ENCODE measurements around the gene CRTAP.
"Not testable (repeated sequence)": the region's sequence is repeated elsewhere in the genome, so short reads cannot be mapped to it uniquely, and the experiment has no call there.

Gene CRTAP

DNA sequence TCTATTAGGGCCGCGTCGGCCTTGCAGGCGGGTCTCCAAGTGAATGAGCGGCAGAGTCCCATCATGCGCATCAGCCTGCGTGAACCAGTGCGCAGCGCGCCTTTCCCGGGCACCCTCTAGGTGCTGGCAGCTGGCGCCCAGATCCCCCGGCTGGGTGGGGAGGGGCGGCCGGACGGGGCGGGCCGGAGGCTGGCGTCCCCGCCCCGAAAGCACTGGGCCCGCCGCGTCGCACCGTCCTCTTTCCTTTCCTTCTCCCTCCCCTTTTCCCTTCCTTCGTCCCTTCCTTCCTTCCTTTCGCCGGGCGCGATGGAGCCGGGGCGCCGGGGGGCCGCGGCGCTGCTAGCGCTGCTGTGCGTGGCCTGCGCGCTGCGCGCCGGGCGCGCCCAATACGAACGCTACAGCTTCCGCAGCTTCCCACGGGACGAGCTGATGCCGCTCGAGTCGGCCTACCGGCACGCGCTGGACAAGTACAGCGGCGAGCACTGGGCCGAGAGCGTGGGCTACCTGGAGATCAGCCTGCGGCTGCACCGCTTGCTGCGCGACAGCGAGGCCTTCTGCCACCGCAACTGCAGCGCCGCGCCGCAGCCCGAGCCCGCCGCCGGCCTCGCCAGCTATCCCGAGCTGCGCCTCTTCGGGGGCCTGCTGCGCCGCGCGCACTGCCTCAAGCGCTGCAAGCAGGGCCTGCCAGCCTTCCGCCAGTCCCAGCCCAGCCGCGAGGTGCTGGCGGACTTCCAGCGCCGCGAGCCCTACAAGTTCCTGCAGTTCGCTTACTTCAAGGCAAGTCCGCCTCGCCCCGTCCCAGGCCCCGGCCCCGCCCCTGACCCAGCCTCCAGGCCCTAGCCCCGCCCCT, at the start of gene CRTAP:
CRTAP (plus strand) TSS at position 243 of the 850 bp plus-strand sequence; CDS start at position 307, 64 bp downstream.
- DNase-seq (ENCODE audit: low read depth in 3 of 3): peak; percentile 72 to 86 (median 82)

DNA sequence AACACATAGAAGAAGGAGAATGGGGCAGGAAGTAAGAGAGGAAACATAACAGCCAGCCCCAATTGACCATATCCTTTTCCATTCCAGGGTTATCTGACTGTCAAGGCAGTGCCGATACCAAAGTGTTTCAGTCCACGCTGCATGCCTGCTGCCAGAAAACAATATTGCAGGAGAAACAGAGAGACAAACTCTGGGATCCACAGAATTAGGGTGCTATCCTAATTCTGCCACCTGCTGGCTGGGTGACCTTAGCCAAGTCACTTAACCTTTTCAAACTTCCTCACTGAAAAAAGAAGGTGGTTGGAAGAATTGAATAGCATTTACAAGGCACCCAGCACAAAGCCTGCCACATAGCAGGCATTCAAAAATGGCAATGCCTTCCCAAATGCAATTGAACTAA, 48.9 kb upstream of the CRTAP start:
- DNase-seq (ENCODE audit: low read depth in 3 of 3): no peak

DNA sequence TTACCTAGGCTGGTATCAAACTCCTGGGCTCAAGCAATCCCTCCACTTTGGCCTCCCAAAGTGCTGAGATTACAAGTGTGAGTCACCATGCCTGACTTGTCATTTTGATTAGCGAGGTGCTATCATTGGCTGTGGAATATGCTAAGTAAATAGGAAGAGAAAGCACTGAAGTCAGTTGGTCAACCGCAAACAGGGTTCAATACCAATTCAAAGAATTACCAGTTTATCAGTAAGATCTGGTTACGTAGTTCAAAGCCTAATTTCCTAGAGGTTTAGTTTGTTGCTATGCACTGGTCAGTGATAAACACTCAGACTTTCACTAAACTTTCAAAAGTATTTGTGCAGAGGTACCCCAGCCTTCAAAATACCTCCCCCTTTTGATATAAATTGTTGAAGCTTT, 46.3 kb upstream of the CRTAP start:
- no peak for DNase-seq (ENCODE audit: low read depth in 3 of 3)

DNA sequence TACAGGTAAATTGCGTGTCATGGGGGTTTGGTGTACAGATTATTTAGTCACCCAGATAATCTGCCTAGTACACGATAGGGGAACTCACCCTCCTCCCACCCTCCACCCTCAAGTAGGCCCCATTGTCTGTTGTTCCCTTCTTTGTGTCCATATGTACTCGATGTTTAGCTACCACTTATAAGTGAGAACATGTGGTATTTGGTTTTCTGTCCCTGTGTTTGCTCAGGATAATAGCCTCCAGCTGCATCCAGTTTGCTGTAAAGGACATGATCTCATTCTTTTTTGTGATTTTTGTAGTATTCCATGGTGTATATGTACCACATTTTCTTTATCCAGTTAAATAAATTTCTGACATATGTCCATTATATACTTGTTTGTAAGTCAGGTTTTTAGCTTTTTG, 44.0 kb upstream of the CRTAP start:
- not testable (repeated sequence) for DNase-seq (ENCODE audit: low read depth in 3 of 3)

DNA sequence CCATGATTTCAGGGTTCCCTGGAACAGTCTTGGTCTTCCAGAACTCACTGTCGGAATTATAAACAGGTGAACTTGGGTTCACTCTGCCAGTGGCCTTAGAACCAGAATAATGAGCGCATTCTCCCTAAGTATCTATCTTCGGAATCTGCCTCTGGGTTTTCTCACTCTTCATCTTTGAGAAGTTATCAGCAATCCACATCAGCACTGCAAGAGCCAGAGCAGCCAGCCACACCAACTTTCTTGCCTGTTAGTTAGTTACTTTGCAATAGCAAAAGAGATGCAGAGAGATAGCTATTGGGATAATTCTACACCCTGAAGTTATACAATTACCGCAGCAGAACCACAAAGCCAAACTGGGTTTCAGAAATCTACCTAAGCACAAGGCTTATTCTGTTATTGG, 42.6 kb upstream of the CRTAP start:
- DNase-seq (ENCODE audit: low read depth in 3 of 3): no peak

DNA sequence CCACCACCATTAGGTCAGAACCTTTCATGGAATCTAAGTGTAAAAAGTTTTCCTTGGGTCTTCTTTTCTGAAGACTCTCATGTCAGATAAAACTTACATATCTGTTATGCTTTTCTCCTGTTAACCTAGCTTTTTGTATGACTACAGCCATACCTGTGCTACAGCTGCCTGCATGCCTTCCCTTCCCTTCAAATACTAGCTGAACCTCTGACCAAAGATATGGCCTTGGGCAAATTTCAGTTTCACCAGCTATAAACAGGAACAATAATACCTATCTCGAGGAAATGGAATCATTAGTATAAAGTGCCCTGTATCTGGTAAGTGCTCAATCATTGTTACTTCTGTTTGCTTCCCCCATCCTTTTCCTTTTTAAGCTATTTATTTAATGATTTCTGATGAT, 41.9 kb upstream of the CRTAP start:
- DNase-seq (ENCODE audit: low read depth in 3 of 3): no peak

DNA sequence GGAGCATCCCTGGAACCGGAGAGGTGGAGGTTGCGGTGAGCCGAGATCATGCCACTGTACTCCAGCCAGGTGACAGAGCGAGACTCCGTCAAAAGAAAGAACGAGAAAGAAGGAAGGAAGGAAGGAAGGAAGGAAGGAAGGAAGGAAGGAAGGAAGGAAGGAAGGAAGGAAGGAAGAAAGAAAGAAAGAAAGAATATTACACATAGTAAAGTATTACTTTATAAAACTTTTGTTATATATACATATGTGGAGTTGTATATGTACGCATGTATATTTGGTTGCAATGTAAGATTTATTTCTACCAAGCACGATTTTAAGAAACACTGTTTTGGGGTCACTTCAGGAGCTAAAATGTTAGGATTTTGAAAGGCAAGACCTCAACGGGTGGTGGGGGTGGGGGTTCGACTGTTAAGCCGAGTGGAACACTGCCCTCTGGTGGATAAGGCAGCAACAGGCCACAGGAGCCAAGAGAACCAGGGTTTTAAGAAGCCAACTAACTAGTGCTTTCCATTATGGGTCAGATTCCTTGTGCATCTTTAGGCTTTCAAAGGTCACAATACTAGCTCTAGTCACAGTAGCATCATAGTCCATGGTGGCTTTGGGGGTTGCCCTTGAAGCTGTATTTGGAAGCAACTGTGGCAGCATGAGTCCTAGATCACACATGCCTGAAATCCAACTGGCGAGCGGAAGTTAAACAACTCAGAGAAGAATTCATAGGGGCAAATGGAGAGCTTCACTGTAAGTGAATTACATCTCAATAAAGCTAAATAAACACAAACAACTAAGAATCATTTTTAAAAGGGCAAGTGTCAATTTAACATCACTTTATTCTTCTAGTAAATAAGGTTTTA, 39.4 kb upstream of the CRTAP start:
- DNase-seq (ENCODE audit: low read depth in 3 of 3): peak in 2 of 3 donors; percentile 46 to 77

DNA sequence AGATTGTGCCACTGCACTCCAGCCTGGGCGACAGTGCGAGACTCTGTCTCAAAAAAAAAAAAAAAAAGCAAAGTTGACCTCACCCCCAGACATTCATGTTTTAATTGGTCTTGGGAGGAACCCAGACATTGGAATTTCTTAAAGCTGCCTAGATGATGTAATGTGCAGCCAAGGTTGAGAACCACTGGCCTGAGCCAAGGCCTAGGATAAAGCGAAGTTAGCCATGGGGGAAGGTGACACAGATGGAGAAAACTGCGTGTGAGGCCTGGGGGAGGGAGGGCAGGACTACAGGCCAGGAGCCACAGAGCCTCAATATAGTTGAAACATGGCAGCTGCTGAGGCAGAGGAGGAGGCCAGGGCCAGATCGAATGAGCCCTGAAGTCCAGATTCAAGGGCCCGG, 37.8 kb upstream of the CRTAP start:
- no peak for DNase-seq (ENCODE audit: low read depth in 3 of 3)

DNA sequence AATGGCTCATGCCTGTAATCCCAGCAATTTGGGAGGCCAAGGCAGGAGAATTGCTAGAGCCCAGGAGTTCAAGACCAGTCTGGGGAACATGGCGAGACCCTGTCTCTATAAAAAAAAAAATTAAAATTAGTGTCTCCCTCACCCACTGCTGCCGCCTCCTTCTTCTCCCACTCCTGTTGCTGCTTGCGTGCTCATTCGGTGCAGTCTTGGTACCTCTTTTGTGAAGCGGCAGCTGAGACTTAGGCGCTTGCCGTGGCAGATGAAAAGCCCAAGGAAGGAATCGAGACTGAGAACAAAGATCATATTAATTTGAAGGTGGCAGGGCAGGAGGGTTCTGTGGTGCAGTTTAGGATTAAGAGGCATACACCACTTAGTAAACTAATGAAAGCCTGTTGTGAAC, 36.9 kb upstream of the CRTAP start:
- DNase-seq (ENCODE audit: low read depth in 3 of 3): no peak

DNA sequence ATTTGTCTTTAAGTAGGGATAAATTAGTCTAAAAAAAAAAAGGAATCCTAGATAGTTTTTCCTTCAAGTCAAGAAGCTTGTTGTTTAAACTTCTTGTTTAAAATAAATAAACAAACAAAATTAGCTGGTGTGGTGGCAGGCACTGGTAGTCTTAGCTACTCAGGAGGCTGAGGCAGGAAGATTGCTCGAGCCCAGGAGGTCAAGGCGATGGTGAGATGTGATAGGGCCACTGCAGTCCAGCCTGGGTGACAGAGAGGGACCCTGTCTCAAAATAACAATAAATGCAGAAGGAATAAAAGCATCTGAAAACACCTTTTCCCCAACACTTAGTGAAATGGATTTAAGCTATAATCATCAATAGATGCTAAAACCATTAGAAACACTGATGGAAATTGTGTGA, 35.8 kb upstream of the CRTAP start:
- DNase-seq (ENCODE audit: low read depth in 3 of 3): no peak

DNA sequence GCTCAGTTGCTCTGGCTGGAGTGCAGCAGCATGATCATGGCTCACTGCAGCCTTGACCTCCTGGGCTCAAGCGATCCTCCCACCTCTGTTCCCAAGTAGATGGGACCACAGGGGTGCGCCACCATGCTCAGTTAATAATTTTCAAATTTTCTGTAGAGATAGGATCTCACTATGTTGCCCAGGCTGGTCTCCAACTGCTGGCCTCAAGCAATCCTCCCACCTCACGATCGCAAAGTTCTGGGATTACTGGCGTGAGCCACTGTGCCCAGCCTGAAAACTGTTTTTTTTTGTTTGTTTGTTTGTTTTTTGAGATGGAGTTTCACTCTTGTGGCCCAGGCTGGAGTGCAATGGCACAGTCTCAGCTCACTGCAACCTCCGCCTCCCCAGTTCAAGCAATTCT, 34.0 kb upstream of the CRTAP start:
- not testable (repeated sequence) for DNase-seq (ENCODE audit: low read depth in 3 of 3)

DNA sequence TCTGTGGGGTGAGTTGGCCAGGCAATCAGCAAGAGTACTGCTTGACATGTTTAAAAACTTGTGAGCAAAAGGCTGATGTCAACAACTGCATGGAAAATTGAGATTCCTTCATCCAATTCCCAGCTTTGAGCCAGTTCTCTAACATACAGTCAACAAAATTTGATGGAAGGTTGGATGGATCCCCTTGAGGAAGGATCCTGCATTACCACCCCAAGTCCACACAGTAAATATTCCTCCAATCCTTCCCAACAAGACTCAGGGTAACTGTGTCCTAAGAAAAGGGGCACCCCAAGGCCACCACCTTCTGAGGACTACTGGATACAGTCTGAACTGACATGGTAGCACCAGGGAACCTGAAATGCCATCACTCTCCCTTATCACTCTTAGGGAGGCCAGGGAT, 32.0 kb upstream of the CRTAP start:
- DNase-seq (ENCODE audit: low read depth in 3 of 3): no peak

DNA sequence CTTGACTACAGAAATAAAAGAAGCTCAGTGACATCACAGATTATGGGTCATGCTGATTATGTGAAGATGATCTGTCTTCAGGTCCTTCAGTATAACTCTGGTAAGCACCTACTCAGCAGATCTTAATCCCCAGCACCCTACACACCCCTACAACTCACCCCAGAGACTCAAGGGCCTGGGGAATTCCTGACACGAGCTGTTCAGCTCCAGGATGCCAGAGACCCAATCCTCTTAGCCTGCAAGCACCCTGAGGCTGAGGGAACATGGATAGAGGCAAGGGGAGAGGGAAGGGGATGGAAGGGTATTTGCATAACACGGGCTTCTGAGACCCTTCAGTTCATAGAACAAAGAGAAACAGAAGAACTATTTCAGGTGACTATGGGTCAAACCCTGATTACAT, 29.9 kb upstream of the CRTAP start:
- no peak for DNase-seq (ENCODE audit: low read depth in 3 of 3)

DNA sequence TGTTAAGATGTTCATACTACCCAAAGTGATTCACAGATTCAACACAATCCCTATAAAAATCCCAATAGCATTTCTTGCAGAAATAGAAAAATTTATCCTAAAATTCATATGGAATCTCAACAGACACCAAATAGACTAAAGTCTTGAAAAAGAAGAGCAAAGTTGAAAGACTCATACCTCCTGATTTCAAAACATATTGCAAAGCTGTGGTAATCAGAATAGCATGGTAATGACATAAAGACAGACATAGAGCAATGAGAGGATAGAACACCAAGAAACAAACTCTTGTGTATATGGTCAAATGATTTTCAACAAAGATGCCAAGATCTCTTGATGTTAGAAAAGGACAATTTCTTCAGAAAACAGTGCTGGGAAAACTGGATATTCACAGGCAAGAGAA, 25.1 kb upstream of the CRTAP start:
- DNase-seq (ENCODE audit: low read depth in 3 of 3): no peak

DNA sequence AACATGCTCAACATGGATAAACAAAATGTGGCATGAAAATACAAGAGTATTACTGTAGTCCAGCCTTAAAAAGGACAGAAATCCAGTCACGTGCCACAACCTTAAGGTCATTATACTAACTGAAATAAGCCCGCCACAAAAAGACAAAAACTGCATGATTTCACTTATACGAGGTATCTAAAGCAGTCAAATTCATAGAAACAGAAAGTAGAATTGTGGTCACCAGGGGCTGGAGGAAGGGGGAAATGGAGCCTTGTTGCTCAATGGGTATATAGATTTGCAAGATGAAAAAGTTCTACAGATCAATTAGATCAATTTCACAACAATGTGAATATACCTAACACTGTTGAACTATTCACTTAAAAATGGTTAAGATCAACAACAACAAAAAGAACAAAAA, 24.3 kb upstream of the CRTAP start:
- no peak for DNase-seq (ENCODE audit: low read depth in 3 of 3)

DNA sequence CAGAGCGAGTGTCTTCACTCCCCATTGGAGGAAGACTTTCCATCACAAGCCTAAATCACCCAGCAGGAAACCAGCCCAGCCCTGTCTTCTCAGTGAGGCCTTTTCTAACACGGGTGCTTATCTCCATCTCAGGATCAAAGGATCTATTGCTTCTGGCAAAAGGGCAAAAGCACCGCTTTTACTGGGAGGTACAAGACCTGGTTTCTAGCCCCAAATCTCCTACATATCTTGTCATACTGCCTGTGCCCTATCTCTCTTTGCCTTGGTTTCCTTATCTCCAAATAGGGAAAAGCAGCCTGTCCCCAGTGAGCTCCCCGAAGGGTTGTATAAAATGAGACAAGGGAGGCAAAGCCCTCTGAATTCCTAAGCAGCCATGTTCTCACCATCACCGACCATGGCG, 22.1 kb upstream of the CRTAP start:
- DNase-seq (ENCODE audit: low read depth in 3 of 3): no peak

DNA sequence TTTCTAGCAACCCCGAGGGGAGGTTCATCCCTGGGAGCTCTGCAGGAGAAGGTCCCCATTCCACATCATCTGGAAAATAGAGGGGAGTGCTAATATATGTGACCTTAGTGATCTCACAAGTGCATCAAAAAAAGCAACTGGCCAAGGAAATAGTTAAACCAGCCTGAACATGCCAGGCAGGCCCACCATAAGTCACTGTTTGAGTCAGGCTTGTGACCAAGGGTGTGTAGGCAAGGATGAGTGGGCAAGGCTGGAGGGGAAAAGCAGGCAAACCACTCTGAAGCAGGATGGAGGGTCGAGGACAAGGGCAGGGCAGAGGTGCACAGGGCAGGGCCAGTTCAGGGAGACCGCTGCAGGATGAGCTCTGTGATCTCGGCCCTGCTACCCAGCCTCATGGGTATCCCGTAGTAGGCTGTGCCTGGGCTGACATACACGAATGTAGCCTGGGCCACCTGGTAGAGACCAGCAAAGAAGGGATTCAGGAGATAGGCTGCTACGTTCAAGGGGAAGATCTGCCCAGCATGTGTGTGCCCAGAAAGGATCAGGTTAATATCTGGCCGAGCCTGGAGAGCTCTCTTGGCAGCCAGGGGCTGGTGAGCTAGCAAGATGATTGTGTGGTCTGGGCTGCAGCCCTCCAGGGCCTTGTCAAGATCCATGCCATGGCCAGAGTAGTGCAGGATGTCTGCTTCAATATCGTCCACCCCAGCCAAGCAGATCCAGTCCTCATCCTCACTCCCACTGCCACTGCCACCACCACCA, 21.1 kb upstream of the CRTAP start:
- DNase-seq (ENCODE audit: low read depth in 3 of 3): no peak

DNA sequence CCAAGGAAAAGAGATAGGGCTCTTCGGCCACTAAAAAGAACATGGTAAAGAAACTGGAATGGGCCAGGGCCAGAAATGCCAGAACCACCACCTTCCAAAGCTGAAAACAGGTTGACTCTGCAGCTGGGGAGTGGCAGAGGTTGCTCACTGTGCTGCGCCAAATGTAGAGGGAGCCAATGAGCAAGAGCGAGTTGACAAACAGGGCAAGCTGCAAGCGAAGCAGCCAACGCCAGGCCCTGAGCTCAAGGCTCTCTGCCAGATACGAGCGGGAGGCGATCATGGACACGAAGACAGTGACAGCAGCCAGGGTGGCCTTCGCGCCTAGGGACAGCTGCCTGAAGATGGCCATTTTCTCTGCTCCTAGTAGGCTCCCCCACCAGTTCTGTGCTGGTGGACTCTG, 20.0 kb upstream of the CRTAP start:
- no peak for DNase-seq (ENCODE audit: low read depth in 3 of 3)

DNA sequence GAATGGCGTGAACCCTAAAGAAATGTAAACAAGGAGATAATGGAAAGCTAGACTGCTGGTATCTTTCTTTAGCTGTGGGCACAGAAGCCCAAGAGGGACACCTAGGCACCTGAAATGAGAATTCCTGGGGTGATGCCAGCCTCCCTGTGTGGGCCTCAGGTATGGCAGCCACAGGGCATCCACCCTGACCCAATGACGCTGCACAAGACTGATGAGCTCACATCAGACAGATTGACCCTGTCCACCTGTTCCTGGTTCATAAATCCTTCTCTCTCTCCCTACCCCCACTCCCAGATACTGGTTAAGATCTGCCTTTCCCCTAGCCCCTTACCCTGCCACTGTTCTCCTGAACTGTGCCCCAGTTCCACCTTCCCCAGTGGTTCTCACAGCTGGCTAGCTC, 18.4 kb upstream of the CRTAP start:
- DNase-seq (ENCODE audit: low read depth in 3 of 3): no peak

DNA sequence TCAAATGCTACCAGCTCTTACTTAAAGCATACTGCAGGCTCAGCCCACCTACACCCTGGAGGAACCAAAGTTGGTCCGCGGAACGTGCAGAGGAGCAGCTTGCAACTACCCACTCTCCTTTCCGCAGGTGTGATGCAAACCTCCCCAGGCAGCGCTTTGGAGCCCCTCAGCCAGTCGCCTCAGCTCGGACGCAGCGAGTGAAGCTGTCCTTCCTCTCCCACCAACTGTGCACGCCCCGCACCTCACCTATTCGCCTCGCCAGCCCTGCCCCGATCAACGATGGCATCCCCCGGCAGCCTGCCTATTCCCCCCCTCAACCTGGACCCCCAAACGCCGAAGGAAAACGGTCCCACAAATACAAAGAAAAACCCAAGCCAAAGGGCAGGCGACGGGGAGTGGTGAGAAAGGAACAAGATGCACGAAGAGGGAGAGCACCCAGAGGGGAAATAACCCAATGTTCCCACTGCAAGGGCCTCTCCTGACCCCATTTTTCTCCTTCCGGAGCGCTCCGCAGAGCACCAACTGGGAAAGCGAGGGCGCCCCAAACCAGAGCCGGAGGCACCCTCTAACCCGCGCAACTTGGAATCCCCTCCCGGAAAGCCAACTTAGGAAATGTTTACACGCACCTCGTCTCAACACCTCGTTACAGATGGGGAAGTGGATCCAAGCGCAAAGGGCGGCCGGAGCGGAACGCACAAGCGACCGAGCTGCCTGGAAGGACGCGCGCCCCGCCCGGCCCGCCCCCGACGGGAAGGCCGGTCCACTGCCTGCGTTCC, 17.5 kb upstream of the CRTAP start:
- DNase-seq (ENCODE audit: low read depth in 3 of 3): peak in 1 of 3 donors; percentile 48

DNA sequence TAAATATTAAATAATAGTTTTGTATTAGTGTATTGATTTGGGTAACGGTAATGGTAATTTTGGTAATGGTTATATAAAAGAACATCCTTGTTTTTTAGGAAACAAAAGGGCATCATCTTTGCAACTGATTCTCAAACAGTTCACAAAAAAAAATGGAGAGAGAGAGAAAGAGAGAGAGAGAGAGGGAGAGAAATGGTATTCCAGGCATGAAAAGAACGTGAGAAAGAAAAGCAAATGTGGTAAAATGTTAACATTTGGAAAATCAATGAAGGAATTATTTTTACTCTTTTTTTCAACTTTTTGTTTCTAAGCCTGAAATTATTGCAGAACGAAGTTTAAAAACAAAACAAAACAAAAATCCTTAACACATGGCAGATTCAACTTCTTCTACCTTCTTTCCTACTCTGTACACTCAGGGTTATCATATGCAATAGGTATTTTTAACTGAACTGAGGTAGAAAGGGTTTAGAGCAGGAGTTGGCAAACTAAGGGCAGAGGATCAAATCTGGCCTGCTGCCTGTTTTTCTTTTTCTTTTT, 14.6 kb upstream of the CRTAP start:
- no peak for DNase-seq (ENCODE audit: low read depth in 3 of 3)
